IPS-20b (cell line): Measurements from ENCODE around the gene BCAS1.
"Not testable (repeated sequence)": the region's sequence is repeated elsewhere in the genome, so short reads cannot be mapped to it uniquely, and the experiment has no call there.

ENCODE experiments used
- H3K27ac ChIP-seq: one replicate; pipeline ENCODE4 v1.5.1; 2013; ENCODE audit warnings: low read length
- H3K27me3 ChIP-seq: 2 replicates; pipeline ENCODE4 v1.6.1; 2013; ENCODE audit warnings: mild to moderate bottlenecking, low read length, inconsistent platforms; ENCODE audit not compliant: insufficient read depth
- H3K36me3 ChIP-seq: 2 replicates; pipeline ENCODE4 v1.6.1; 2013; ENCODE audit warnings: low read depth, mild to moderate bottlenecking, inconsistent platforms, low read length, moderate library complexity; ENCODE audit not compliant: insufficient read depth
- H3K4me1 ChIP-seq: 2 replicates; pipeline ENCODE4 v1.6.1; 2013; ENCODE audit warnings: mild to moderate bottlenecking, control low read depth, inconsistent platforms, low read length, moderate library complexity; ENCODE audit not compliant: insufficient read depth
- H3K4me3 ChIP-seq: 2 replicates; pipeline ENCODE4 v1.5.1; 2013; ENCODE audit warnings: mild to moderate bottlenecking, low read length, inconsistent platforms
- H3K9ac ChIP-seq: 2 replicates; pipeline ENCODE4 v1.6.1; 2013; ENCODE audit warnings: low read depth, mild to moderate bottlenecking, inconsistent platforms, low read length, moderate library complexity
- H3K9me3 ChIP-seq: 2 replicates; pipeline ENCODE4 v1.6.1; 2013; ENCODE audit warnings: mild to moderate bottlenecking, low read depth, low read length, inconsistent platforms; ENCODE audit not compliant: insufficient read depth

BCAS1 gene

DNA sequence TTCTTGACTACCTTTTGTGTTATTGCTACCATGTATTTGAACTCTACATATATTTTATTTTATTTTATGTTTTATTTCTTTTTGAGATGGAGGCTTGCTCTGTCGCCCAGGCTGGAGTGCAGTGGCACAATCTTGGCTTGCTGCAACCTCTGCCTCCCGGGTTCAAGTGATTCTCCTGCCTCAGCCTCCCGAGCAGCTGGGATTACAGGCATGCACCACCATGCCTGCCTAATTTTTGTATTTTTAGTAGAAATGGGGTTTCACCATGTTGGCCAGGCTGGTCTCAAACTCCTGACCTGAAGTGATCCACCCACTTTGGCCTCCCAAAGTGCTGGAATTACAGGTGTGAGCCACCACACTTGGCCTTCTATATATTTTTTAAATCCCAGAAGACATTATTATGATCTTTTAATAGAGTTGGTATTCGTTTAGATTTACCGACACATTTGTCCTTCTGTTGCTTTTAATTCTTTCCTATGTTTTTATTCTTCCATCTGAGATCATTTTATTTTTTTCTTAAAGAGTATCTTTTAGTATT lies 137.7 kb downstream of the BCAS1 start:
- not testable (repeated sequence) for H3K27ac ChIP-seq, H3K27me3 ChIP-seq, H3K9ac ChIP-seq, H3K36me3 ChIP-seq, H3K4me3 ChIP-seq, H3K9me3 ChIP-seq
- peaks cover 13% of the 10 kb centered on the region; the same call in 1 of the 2 replicates for H3K4me1 ChIP-seq

- Histone ChIP-seq H3K4me1 (peaks cover 13% of the 10 kb centered on the region; the same call in 1 of the 2 replicates), H3K36me3 (no peaks in the 10 kb centered on the region), H3K4me3 (no peak overlapping the region), H3K9ac (no peak overlapping the region), H3K9me3 (no peaks in the 10 kb centered on the region), H3K27me3 (no peaks in the 10 kb centered on the region), H3K27ac (no peak overlapping the region)
Measured at GRCh38 chr20:53931597-53931996, 138.8 kb downstream of the BCAS1 start.

DNA sequence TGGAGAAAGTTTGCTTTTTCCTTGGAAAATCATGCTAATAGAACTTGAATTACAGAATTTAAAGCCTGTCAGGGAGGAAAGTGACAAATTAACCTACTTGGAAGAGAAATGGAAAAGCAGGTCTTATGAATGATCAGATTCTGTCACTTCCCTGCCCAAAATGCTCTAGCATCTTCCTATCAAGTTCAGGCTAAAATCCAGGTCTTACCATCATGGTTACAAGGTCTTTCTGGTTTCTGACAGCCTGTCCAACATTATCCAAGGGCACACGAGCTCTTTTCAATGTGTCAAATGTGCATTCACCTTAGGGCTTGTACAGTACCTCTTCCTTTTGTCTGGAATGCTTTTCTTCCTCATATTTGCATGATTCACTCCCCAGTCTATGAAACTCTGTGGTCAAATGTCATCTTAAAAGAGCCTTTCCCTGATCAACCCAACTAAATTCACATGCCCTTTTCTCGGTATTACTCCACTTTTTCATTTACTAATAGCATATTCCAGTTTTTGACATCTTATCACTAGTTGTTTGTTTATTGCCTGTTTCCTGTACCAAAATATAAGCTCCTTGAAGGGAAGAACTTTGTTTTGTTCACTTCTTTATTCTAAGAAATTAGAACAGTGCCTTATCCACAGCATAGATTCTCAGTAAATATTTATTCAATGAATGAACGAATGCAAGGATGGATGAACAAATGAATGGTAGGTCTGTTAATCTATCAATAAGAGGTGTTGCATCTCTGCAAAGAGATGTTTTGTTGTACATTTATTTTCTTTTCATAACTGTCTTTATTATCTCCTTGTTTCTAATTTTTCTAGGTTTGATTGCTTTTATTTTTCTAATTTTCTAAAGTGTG lies 139.5 kb downstream of the BCAS1 start:
- no peaks in the 10 kb centered on the region for H3K27me3 ChIP-seq
- H3K36me3 ChIP-seq, result no peaks in the 10 kb centered on the region
- H3K4me1 ChIP-seq, result peaks cover 13% of the 10 kb centered on the region; the same call in 1 of the 2 replicates
- H3K9me3 ChIP-seq, result no peaks in the 10 kb centered on the region
- H3K4me3 ChIP-seq, result no peak overlapping the region
- H3K27ac ChIP-seq, result no peak overlapping the region
- H3K9ac ChIP-seq, result no peak overlapping the region

DNA sequence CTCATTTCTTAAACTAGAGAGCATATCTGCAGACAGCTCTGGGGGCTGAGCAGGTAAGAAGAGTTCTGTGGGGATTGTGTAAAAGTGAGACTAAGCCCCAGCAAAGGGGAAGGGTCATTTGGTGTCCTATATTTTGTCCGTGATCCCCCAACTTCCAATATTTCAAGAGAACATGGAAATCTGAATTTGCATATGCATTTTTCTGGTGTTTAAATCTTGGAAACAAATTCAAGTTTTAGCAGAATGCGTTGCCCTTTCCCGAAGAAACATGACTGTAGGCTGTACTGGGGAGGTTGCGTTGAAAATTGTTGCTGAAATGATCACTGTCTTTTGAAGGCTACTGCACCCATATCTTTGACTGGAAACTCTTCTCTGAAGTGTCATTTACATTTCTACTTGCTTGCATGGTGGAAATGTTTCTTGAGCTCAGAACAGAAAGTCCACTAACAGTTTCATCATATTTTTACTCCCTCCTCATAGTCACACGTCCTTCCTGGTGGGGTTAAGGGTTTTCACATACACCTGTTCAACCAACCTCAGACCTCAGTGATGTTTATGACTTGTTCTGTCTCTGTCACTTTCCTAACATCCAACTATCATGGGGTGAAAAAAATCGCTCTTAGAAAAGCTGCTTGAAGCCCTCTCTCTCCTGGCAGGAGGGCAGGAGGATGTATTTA lies 140.3 kb downstream of the BCAS1 start:
- Histone ChIP-seq H3K4me3 (no peak overlapping the region), H3K4me1 (peaks cover 10% of the 10 kb centered on the region; the same call in 1 of the 2 replicates), H3K27ac (no peak overlapping the region), H3K9me3 (no peaks in the 10 kb centered on the region), H3K27me3 (no peaks in the 10 kb centered on the region), H3K9ac (no peak overlapping the region), H3K36me3 (no peaks in the 10 kb centered on the region)

GRCh38 chr20:53929399-53929798 lies 141.0 kb downstream of the BCAS1 start:
- no peak overlapping the region for H3K27ac ChIP-seq
- peaks cover 3% of the 10 kb centered on the region; the same call in 1 of the 2 replicates for H3K4me1 ChIP-seq
- H3K36me3 ChIP-seq, result no peaks in the 10 kb centered on the region
- H3K9me3 ChIP-seq, result no peaks in the 10 kb centered on the region
- no peaks in the 10 kb centered on the region for H3K27me3 ChIP-seq
- H3K9ac ChIP-seq, result no peak overlapping the region
- no peak overlapping the region for H3K4me3 ChIP-seq

DNA sequence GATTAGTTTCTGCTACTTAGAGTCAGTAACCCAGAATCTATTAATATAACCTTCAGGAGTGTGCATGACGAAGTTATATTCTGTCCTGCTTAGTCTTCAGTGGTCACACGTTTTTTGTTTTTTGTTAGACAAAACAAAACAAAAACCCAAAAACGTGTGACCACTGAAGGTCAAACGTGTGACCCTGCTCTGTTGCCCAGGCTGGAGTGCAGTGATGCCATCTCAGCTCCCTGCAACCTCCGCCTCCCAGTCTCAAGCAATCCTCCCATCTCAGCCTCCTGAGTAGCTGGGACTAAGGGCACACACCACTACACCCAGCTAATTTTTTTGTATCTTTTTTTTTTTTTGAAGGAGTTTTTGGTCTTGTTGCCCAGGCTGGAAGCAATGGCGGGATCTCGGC lies 142.4 kb downstream of the BCAS1 start:
- H3K36me3 ChIP-seq, result no peaks in the 10 kb centered on the region
- no peaks in the 10 kb centered on the region for H3K9me3 ChIP-seq
- no peak overlapping the region for H3K27ac ChIP-seq
- H3K4me3 ChIP-seq, result no peak overlapping the region
- no peaks in the 10 kb centered on the region for H3K4me1 ChIP-seq
- H3K9ac ChIP-seq, result no peak overlapping the region
- H3K27me3 ChIP-seq, result no peaks in the 10 kb centered on the region

GRCh38 chr20:53926428-53927028 lies 143.9 kb downstream of the BCAS1 start:
- Histone ChIP-seq H3K4me1 (peaks cover 3% of the 10 kb centered on the region; the same call in 1 of the 2 replicates), H3K27me3 (no peaks in the 10 kb centered on the region), H3K36me3 (no peaks in the 10 kb centered on the region), H3K9ac (no peak overlapping the region), H3K9me3 (no peaks in the 10 kb centered on the region), H3K4me3 (no peak overlapping the region), H3K27ac (no peak overlapping the region)

DNA sequence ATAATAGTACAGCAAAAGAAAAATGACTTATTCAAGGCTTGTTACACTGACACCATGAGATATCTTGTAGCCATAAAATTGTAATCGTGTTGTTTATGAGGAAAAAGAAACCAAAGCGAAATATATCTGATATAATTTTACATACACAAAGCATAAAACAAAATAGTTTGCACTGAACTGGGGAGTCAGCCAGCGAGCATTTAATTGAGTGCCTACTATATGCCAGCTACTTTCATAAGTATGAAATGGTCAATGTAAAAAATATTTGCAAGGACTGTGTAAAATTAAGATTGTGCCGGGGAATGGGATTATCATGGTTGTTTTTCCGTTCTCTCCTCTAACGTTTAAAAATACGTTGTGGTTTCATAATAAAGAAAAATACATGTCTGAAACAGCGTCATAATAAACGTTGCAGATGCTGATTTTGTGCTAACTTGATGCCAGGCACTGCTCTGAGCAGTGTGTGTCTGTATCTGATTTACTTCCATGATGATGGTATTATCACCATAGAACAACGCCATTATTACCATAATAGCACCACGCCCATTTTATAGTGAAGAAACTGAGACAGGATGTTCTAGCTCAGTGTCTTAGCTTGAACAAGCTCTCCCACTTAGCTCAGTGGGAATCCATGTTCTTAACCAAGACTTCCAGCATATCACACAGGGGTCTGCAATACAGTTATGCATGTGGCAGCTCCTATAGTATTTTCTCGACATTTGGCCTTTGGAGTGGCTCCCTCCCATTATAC lies 144.6 kb downstream of the BCAS1 start:
- peaks cover 9% of the 10 kb centered on the region; the same call in 1 of the 2 replicates for H3K4me1 ChIP-seq

GRCh38 chr20:53923566-53924369 lies 146.6 kb downstream of the BCAS1 start:
- Histone ChIP-seq H3K4me1 (peaks cover 10% of the 10 kb centered on the region; the same call in 1 of the 2 replicates), H3K27me3 (no peaks in the 10 kb centered on the region), H3K9me3 (no peaks in the 10 kb centered on the region), H3K36me3 (no peaks in the 10 kb centered on the region), H3K27ac (no peak overlapping the region), H3K4me3 (no peak overlapping the region), H3K9ac (no peak overlapping the region)

More for the DNA sequence above, 144.6 kb downstream of the BCAS1 start:
- H3K4me3 ChIP-seq, result no peak overlapping the region
- no peaks in the 10 kb centered on the region for H3K27me3 ChIP-seq
- H3K9ac ChIP-seq, result no peak overlapping the region
- H3K36me3 ChIP-seq, result no peaks in the 10 kb centered on the region
- no peaks in the 10 kb centered on the region for H3K9me3 ChIP-seq
- H3K27ac ChIP-seq, result no peak overlapping the region

DNA sequence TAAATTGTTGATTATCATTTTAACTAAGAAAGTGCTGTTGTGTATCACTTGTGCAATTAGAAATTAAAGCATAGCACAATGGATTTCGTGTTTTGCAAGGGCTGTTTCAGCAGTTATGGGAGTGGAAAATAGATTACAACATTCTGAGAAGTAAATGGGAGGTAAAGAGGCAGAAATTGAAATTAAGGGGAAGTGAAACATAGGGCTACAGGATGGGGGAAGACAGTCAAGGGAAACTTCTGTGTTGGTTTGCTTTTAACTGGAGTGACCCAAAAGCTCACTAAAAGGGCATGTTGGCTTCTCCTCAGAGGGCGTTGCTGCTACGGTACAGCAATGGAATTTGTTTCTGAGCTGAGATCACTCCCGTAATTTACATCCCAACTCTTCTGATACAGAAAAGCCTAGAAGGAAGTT lies 147.5 kb downstream of the BCAS1 start:
- Histone ChIP-seq H3K4me3 (no peak overlapping the region), H3K36me3 (no peaks in the 10 kb centered on the region), H3K9ac (no peak overlapping the region), H3K27ac (no peak overlapping the region), H3K27me3 (no peaks in the 10 kb centered on the region), H3K9me3 (no peaks in the 10 kb centered on the region), H3K4me1 (peaks cover 14% of the 10 kb centered on the region; the same call in 1 of the 2 replicates)
